ENCODE measurements around the gene CREB5.

The CREB5 gene

GRCh38 chr7:28725911-28726310 lies 313.6 kb downstream of the CREB5 start:
- DNase-seq, result no peak

DNA sequence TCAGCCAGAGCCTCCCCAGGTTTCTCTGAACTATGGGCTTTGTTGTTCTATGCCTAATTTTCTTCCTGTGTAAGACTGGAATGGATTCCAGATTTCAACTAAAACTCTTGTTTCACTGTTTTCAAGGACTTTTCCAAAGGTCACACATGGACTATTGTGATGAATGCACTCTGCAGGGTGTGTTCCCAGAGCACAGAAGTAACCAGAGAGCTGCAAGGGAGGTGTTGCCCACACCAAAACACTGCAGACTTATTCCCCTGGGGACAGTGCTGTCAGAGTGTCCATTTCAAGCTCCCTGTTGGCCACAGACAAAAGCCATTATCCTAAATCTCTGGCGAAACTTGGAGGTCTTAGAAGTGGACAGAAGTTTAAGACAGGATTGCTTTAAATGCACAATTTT lies 314.2 kb downstream of the CREB5 start:
- no peak for DNase-seq

GRCh38 chr7:28729281-28729680 lies 317.0 kb downstream of the CREB5 start:
- DNase-seq, result no peak

- no peak for DNase-seq
These were observed 317.4 kb downstream of the CREB5 start for GRCh38 chr7:28729727-28730126.

- DNase-seq, result no peak
These were observed 318.9 kb downstream of the CREB5 start for GRCh38 chr7:28731092-28731658.

- no peak for DNase-seq
These were observed 320.0 kb downstream of the CREB5 start for GRCh38 chr7:28732071-28732869.

DNA sequence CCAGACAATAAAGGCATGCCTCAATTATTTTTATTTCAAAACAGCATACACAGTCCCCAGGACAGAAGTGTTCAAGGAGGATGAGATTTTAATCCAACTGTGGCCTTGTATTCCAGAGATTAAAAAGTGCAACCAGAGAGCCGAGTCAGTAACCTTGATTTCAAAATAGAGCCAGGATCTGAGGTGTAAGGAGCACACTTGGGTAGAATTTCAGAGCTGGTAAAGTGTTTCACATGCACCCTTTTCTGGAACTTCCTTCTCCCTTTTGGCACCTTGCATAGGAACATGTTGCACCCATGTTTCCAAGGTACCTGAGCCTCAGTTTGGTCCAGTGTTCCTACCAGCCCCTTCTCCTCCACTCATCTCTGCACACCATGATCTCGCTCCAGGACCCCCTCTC lies 320.7 kb downstream of the CREB5 start:
- no peak for DNase-seq

GRCh38 chr7:28738412-28738811 lies 326.1 kb downstream of the CREB5 start:
- no peak for DNase-seq

- DNase-seq, result no peak
These were observed 326.8 kb downstream of the CREB5 start for GRCh38 chr7:28739128-28739527.

DNA sequence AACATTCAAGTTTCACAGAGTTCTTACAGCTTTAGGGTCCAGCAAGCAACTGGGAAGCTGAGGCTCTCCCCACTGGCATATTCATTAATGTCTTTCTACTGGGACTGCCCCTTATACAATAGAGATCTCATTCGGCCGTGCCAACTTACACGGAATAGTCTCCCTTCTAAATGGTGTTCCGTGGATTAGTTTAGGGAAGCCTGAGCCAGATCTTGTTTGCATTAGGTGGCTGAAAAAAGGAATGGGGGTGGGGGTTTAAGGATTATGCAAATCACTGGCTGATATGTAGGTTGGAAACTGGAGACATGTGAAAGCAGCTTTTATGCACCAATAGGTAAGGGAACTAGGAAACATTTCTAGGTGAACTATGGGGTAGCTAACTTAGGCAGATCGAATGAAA lies 327.5 kb downstream of the CREB5 start:
- DNase-seq, result no peak

DNA sequence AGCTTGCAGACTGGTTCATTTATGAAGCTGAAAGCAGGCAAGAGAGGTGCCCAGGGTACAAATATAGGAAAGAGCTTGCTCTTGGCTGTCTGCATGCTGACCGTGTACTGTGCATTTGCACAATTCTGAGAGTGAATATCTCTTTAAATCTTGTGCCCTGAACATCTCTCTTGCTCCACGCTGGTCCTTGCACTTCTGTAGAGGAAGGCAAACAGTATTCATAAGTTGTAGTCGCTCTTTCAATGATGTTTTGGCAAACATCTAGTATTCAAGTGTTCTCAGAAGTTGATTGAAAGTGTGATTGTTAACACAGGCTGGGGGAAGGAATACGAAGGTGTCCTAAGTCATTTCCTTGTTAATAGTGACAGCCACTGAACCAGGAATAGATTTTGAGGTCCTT lies 332.6 kb downstream of the CREB5 start:
- no peak for DNase-seq

GRCh38 chr7:28745351-28745750 lies 333.0 kb downstream of the CREB5 start:
- DNase-seq, result no peak

GRCh38 chr7:28747404-28747803 lies 335.1 kb downstream of the CREB5 start:
- no peak for DNase-seq

DNA sequence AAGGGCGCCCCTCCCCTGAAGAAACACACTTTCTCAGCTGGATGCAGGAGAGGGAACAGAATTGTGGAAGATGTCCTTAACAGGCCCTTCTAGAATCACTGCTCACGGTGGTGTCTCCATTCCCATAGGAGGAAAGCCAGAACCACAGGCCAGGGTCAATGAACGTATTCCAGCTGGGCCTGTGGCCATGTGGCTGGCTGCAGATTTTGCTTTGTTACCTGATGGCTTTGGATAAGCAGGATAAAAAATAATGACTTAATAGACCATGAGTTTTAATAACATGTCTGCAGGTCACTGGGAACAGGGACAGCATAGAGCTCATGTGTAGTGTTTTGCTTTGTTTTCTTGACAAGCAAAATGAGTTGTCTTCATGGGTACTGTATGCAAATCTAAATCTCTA lies 335.5 kb downstream of the CREB5 start:
- DNase-seq, result no peak

DNA sequence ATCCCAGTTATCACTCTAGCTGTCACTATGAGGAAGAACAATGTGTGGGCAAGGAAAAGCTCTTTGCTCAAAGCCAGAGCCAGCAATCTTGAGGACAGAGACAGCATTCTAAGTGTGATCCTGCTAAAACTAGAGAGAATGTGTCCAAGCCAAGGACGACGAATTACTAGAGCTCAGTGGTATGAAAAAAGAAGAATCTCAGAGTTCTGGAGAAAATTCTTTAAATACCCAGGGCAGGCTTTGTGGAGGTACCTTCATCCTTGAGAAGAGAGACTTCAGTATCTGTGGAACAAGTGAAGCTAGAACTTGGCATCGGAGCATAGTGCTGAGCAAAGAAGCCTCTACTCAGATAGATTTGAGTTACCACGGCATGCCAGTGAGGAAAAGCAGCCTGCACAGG lies 336.0 kb downstream of the CREB5 start:
- DNase-seq, result no peak

GRCh38 chr7:28748933-28749584 lies 336.7 kb downstream of the CREB5 start:
- no peak for DNase-seq

GRCh38 chr7:28749638-28750037 lies 337.3 kb downstream of the CREB5 start:
- no peak for DNase-seq

- no peak for DNase-seq
These were observed 338.7 kb downstream of the CREB5 start for GRCh38 chr7:28750981-28751380.

DNA sequence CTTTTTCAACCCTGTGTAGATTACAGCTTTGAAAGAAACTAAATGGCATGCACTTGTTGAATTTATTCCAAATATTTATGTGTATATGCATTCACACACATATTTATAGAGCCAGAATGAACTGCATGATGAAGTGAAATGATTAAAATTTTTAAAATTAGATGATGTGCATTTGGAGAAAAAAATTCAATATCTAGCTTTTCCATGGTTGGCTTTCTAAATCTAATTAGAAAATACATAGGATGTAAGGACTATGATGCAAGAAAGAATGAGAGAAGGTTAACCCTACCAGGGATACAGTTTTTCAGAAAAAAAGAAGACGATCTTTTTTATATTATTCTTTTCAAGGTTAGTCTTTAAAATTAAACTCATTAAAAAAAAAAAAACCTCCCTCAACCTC lies 341.3 kb downstream of the CREB5 start:
- DNase-seq, result no peak

DNA sequence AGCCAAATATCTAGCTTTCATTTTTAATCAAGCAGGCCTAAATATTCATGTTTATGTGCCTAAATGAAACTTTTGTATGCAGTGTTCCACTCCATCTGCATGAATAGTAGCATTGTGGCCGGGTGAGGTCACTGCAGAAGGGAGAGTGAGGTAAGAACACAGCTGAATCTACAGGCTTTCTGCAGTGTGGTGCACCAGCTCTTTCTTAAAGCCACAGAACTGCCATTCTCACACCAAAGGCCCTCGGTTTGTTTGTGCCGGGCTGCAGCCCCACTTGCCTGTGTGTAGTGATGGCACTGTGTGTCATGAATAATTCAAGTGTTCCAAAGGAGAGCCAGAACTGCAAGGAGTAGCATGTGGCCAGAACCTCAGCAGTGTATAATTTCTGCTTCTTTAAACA lies 341.7 kb downstream of the CREB5 start:
- DNase-seq, result no peak

- no peak for DNase-seq
These were observed 342.1 kb downstream of the CREB5 start for GRCh38 chr7:28754447-28754846.

DNA sequence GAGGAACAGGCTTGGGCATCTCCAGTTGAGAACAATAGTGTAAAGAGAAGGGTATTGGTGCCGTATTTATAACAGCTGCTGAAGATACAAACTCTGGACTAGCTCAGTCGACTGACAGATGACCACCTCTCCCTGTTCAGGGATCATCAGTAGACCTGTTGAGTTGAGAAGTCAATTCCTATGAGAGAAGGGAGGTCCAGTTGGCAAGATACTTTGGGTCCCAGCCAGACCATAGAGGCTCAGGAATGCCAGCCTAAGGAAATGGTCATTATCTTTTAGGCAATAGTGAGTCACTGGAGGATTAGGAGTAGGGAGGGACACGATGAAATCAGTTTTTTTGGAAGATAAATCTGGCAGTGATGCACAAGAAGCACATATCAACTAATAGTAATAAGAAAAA lies 342.9 kb downstream of the CREB5 start:
- DNase-seq, result no peak

- DNase-seq, result no peak
These were observed 345.9 kb downstream of the CREB5 start for GRCh38 chr7:28758186-28758585.

DNA sequence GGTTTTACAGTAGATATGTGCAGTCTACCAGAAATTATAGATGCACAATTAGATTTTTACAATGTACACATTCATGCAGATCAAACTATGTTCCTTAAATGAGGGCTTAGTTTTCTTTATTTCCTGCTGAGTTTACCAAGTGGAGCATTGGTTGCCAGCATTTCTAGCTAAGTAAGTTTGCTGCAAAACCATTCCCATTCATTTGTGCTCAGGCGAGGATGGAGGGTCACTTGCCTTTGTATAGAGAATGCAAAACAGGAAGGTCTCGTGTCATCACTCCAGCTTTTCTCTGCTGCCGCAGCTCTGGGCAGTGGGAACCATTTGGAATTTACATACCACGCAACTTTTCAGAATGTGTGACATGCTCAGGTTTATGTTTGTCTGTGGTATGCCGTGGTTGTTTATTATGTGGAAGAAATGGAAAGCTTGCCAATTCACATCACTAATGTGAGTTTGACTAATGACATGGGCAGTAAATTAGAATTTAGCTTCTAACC lies 347.2 kb downstream of the CREB5 start:
- DNase-seq, result no peak

Measured in stimulated activated CD4-positive, alpha-beta T cell treated with anti-CD3 and anti-CD28 coated beads, Interleukin-2, amount 100 ng/mL, for 48 hours (primary cell).